Measurements from ENCODE around the gene AKAP6. TPM values are rescaled to one million over a fixed set of nuclear protein-coding genes. Genes with fewer than 3 reads are reported as not detected.

AKAP6 gene
- total RNA-seq, 2 experiments from 2014 or later, result 0.13 to 0.72 TPM

DNA sequence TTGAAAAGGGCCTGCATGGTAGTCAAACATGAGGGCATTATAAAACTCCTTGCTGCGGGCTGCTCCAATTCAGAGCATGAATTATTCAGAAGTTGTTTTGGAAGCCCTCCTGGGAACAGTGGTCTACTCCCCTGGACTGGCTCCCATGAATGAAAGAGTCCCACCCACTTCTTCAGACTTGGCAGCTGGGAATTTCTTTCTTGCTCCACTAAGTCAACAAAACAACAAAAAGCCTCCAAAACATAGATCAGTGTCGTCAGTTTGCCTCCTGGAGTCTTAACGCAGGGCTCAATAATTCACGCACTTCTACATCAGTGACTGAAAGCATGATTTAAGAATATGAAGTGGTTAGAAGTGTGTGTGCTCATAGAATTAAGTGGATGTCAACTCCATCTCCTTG is 37.9 kb downstream of the AKAP6 start:
- ChIA-PET CTCF (ENCODE audit: unreplicated experiment) (no interaction called here), POLR2A (interaction anchor here (0.5 kb wide), 1 partner anchor 48 kb away, joined by 3 read pairs; no protein-coding TSS in a partner anchor)
- TF ChIP-seq EZH2phosphoT487 (IDR thresholded peaks at IDR 0.05; ENCODE audit: borderline replicate concordance, low read depth, low read length), result no peak
- TF ChIP-seq, protein P1, sequence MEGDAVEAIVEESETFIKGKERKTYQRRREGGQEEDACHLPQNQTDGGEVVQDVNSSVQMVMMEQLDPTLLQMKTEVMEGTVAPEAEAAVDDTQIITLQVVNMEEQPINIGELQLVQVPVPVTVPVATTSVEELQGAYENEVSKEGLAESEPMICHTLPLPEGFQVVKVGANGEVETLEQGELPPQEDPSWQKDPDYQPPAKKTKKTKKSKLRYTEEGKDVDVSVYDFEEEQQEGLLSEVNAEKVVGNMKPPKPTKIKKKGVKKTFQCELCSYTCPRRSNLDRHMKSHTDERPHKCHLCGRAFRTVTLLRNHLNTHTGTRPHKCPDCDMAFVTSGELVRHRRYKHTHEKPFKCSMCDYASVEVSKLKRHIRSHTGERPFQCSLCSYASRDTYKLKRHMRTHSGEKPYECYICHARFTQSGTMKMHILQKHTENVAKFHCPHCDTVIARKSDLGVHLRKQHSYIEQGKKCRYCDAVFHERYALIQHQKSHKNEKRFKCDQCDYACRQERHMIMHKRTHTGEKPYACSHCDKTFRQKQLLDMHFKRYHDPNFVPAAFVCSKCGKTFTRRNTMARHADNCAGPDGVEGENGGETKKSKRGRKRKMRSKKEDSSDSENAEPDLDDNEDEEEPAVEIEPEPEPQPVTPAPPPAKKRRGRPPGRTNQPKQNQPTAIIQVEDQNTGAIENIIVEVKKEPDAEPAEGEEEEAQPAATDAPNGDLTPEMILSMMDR (conservative IDR thresholded peaks at IDR 0.05; ENCODE audit: low read length), result no peak
- Histone ChIP-seq H2AFZ (ENCODE audit: low read length) (no peak overlapping the region), H3K36me3 (ENCODE audit: insufficient read depth, low read length) (no peaks in the 10 kb centered on the region), H4K20me1 (ENCODE audit: insufficient read depth, low read length) (no peaks in the 10 kb centered on the region), H3K4me1 (ENCODE audit: insufficient read depth, low read length, poor library complexity, severe bottlenecking) (no peaks in the 10 kb centered on the region), H3K27ac (ENCODE audit: low read depth, low read length, poor library complexity, severe bottlenecking) (no peak overlapping the region), H3K9me2 (ENCODE audit: insufficient read depth, low read length) (no peaks in the 10 kb centered on the region), H3K79me2 (ENCODE audit: insufficient read depth, low read depth, low read length) (no peaks in the 10 kb centered on the region), H3K4me2 (ENCODE audit: low read length) (no peak overlapping the region), H3K9me3 (ENCODE audit: low read length) (no peaks in the 10 kb centered on the region), H3K4me3 (ENCODE audit: low read depth, low read length, poor library complexity, severe bottlenecking) (no peak overlapping the region)
- intact Hi-C loops (cut with micrococcal nuclease; ENCODE audit: unreplicated experiment), result no loop called here
- no peak for DNase-seq (ENCODE audit: low spot score)
- BruUV-seq (replicated peaks), result no TSS peak

DNA sequence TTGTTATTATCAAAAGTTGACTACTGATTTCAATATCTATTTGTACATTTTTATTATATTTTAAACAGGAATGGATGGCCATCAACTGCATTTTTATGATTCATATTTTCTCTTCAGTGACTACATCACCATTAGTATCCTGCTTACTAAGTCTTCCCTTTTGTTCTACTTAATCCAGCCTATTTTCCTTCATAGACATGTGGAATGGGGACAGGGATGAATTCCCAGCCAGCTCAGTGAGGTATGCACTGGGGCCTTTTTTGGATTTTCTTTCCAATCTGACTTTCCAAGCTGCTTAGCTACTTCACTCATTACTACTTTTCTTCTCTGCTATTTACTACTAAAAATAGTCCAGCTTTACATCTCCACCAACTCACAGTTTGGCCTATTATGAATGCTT is 38.4 kb downstream of the AKAP6 start:
- H4K20me1 ChIP-seq (ENCODE audit: insufficient read depth, low read length), result no peaks in the 10 kb centered on the region
- no peaks in the 10 kb centered on the region for H3K4me1 ChIP-seq (ENCODE audit: insufficient read depth, low read length, poor library complexity, severe bottlenecking)
- no peak overlapping the region for H3K4me2 ChIP-seq (ENCODE audit: low read length)
- H3K36me3 ChIP-seq (ENCODE audit: insufficient read depth, low read length), result no peaks in the 10 kb centered on the region
- no peaks in the 10 kb centered on the region for H3K79me2 ChIP-seq (ENCODE audit: insufficient read depth, low read depth, low read length)
- BruUV-seq (replicated peaks), result no TSS peak
- intact Hi-C loops (cut with micrococcal nuclease; ENCODE audit: unreplicated experiment), result no loop called here
- CTCF ChIA-PET (ENCODE audit: unreplicated experiment), result no interaction called here
- H3K9me3 ChIP-seq (ENCODE audit: low read length), result no peaks in the 10 kb centered on the region
- H3K4me3 ChIP-seq (ENCODE audit: low read depth, low read length, poor library complexity, severe bottlenecking), result no peak overlapping the region
- no peaks in the 10 kb centered on the region for H3K9me2 ChIP-seq (ENCODE audit: insufficient read depth, low read length)
- POLR2A ChIA-PET, result interaction anchor here (0.5 to 0.6 kb wide), 2 partner anchors 22 to 48 kb away, joined by 3 read pairs; no protein-coding TSS in a partner anchor
- H2AFZ ChIP-seq (ENCODE audit: low read length), result no peak overlapping the region
- DNase-seq (ENCODE audit: low spot score), result no peak
- TF ChIP-seq, protein P1 (conservative IDR thresholded peaks at IDR 0.05; ENCODE audit: low read length), result no peak
- TF ChIP-seq EZH2phosphoT487 (IDR thresholded peaks at IDR 0.05; ENCODE audit: borderline replicate concordance, low read depth, low read length), result no peak
- no peak overlapping the region for H3K27ac ChIP-seq (ENCODE audit: low read depth, low read length, poor library complexity, severe bottlenecking)

DNA sequence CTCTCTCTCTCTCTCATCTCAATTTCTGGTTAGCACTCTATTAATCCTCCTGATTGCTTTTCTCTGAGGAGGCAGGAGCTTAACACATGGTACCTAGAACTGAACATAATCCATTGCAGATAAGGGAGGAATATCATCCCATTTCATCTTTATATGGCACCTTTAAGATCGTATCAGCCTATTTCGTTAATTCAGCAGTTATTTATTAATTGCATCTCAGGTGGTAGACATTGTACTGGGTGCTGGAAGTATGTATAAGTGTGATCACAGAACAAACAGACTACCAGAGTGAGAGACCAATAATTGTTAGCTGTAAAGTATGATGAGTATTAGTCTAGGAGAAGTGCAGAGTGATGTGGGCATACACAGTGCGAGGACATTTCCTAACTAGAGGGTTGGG is 39.0 kb downstream of the AKAP6 start:
- no peaks in the 10 kb centered on the region for H3K4me1 ChIP-seq (ENCODE audit: insufficient read depth, low read length, poor library complexity, severe bottlenecking)
- no peak overlapping the region for H2AFZ ChIP-seq (ENCODE audit: low read length)
- CTCF ChIA-PET (ENCODE audit: unreplicated experiment), result no interaction called here
- H3K9me2 ChIP-seq (ENCODE audit: insufficient read depth, low read length), result no peaks in the 10 kb centered on the region
- no peak overlapping the region for H3K27ac ChIP-seq (ENCODE audit: low read depth, low read length, poor library complexity, severe bottlenecking)
- H3K4me3 ChIP-seq (ENCODE audit: low read depth, low read length, poor library complexity, severe bottlenecking), result no peak overlapping the region
- POLR2A ChIA-PET, result interaction anchor here (0.5 to 0.6 kb wide), 2 partner anchors 21 to 105 kb away, joined by 3 read pairs; no protein-coding TSS in a partner anchor
- H3K4me2 ChIP-seq (ENCODE audit: low read length), result no peak overlapping the region
- intact Hi-C loops (cut with micrococcal nuclease; ENCODE audit: unreplicated experiment), result no loop called here
- H4K20me1 ChIP-seq (ENCODE audit: insufficient read depth, low read length), result no peaks in the 10 kb centered on the region
- H3K79me2 ChIP-seq (ENCODE audit: insufficient read depth, low read depth, low read length), result no peaks in the 10 kb centered on the region
- no peak for TF ChIP-seq EZH2phosphoT487 (IDR thresholded peaks at IDR 0.05; ENCODE audit: borderline replicate concordance, low read depth, low read length)
- TF ChIP-seq, protein P1 (conservative IDR thresholded peaks at IDR 0.05; ENCODE audit: low read length), result no peak
- no peaks in the 10 kb centered on the region for H3K36me3 ChIP-seq (ENCODE audit: insufficient read depth, low read length)
- DNase-seq (ENCODE audit: low spot score), result no peak
- BruUV-seq (replicated peaks), result no TSS peak
- H3K9me3 ChIP-seq (ENCODE audit: low read length), result no peaks in the 10 kb centered on the region

All from OCI-LY7 (cell line).